DMS79 (cell line): ENCODE results near the gene FOXF1.

Source experiments
- DNase-seq: peaks from one replicate; lab custom pipeline; 2025; lab: John Stamatoyannopoulos, UW

FOXF1 gene

DNA sequence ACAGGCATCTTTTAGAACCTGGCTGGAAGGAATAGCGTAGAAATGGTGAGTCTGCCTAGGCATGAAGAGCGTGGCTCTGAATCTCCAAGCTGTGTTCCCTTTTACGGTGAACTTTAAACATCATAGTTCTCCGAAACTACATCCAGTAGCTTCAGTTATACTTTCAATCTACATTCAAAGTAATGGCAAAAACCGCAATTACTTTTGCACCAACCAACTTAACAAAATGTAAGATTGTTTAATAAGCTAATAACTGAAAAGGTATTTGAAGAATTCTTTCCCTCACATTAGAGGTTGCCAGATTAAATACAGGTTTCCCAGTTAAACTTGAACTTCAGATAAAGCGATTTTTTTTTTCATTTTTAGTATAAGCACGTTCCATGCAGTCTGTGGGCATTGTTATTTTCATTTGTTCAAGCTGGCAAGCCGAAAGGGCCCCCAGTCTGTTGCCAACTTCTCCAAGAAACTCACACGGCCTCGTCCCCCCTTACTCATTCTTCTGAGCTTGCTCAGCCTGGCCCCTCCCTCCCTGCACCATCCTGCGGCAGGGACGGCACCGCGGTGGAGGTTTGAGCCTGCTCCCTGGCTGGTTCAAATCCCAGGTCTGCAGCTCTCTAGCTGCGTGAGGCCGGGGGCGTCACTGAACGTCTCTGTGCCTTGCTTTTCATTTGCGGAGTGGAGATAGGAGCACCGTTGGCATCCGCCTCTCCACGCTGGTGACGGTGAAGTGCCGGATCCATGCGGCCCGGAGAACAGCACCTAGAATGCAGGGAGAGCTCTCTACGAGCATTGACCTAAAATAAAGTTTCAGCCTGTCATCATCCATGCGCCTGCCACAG, 48.2 kb downstream of the FOXF1 start:
- DNase-seq, result no peak

DNA sequence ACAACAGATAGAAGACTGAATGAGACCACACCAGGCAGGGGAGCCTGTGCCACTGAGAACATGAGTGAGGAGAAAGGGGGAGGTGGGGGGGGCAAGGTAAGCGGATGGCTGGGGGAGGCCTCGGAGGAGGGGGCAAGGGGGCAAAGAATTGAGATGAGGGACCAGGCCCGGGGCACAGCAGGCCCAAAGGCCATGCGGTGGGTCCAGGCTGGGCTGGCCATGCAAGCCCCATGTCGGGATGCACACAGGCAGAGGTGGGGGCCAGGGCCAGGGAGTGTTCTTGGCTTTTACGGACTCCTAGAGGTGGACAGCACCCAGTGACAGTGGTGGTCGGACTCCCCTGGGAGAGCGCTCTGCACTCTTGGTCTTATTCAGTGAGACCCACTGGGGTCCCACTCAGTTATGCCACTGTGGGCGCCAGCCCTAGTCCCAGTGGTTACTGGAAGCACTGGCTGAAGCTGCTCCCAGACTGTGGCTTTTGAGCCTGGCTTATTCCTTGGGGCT, 49.5 kb downstream of the FOXF1 start:
- DNase-seq, result no peak

DNA sequence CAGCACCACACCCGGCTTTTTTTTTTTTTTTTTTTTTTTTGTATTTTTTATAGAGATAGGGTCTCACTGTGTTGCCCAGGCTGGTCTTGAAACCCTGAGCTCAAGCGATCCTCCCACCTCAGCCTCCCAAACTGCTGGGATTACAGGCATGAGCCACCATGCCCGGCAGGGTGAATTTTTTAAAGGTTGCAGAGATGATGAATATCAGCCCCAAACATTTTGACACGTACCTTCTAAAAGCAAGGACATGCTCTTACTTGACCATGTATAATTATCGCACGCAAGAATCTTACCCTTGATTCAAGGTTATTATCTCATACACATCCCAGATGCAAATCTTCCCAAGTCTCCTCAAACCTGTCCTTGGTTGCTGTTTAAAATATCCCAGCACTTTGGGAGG, 52.0 kb downstream of the FOXF1 start:
- DNase-seq, result no peak

DNA sequence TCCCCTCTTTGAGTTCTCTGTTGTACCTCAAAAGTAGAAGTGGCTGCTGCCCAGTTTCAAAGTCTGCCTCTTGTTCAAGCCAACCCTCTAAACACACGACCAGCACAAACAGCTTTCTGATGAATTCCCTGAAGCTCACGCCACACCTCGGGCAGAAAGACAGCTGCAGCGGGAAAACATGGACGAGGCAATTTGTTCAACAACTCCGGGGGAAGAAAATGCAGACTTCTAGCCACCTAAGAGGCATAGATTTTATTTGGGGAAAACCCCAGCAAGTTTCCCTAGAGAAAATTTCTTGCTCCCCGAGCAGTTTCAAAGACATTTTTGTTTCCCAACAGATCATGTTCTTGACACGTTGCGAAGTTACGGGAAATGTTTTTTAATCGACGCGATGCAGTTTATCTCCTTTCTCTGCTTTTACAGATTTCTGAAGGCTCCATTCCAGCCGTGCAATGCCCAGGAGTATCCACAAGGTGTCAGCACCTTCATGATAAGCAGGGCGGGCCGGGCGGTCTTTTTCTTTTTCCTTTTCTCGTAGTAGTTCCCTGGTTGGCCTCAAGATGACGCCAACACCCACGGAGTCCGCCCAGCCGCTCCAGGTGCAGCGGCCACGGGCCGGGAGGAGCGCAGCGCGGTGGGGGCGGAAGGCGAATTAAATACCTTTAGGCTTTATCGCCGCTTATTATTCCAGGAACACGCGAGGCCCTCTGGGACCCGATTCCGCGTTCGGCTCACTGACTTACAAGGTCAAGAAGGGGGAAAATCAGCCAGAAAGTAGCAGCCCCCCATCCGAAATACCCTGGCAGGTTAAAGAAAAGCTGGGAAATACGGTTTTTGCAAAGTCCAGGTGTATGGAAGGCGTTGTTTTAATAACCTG, 53.4 kb downstream of the FOXF1 start:
- DNase-seq, result no peak
